Measurements from ENCODE around the gene HABP2. TPM values are rescaled to one million over a fixed set of nuclear protein-coding genes. Genes with fewer than 3 reads are reported as not detected.

HABP2 gene
- total and polyA plus RNA-seq, 11 donors = 0.23 to 0.30 TPM; not detected in 9

GRCh38 chr10:113534423-113534822, 18.4 kb upstream of the HABP2 start:
- 79 to 89% (median 82%) methylated on average over 4 of the region's 4 CpGs for WGBS, 4 donors
- ATAC-seq (no peak), DNase-seq (no peak)
- Histone ChIP-seq H3K27ac (no peak overlapping the region), H3K9me3 (peaks cover 0 to 4% (median 0%) of the 10 kb centered on the region in 12 donors), H3K27me3 (peaks cover 0 to 13% (median 0%) of the 10 kb centered on the region in 9 donors), H3K4me3 (no peak overlapping the region), H3K36me3 (no peaks in the 10 kb centered on the region), H3K4me1 (peaks cover 0 to 4% (median 0%) of the 10 kb centered on the region in 12 donors)
- TF ChIP-seq, protein P1, sequence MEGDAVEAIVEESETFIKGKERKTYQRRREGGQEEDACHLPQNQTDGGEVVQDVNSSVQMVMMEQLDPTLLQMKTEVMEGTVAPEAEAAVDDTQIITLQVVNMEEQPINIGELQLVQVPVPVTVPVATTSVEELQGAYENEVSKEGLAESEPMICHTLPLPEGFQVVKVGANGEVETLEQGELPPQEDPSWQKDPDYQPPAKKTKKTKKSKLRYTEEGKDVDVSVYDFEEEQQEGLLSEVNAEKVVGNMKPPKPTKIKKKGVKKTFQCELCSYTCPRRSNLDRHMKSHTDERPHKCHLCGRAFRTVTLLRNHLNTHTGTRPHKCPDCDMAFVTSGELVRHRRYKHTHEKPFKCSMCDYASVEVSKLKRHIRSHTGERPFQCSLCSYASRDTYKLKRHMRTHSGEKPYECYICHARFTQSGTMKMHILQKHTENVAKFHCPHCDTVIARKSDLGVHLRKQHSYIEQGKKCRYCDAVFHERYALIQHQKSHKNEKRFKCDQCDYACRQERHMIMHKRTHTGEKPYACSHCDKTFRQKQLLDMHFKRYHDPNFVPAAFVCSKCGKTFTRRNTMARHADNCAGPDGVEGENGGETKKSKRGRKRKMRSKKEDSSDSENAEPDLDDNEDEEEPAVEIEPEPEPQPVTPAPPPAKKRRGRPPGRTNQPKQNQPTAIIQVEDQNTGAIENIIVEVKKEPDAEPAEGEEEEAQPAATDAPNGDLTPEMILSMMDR (IDR thresholded peaks at IDR 0.05) = no peak
- TF ChIP-seq POLR2A (IDR thresholded peaks at IDR 0.05) = no peak
- intact Hi-C loops (cut with DNase I) = no loop called here

DNA sequence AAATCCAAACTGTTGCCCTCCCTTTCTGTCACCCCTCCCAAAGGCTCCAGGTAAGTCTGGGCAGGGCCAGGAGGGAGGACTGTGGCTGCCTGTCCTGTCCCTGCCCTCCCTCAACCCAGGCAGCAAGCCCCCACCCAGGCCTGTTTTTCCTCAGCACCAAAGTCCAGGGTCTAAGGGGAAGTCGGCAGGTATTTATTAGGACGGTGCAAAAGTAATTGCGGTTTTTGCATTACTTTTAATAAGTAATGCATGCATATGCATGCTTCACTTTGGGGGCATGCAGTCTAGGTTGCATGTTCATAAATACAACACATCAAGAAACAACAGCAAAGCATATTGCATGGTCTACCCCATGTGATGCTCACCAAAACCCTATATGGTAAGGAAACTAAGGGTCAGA, 15.2 kb upstream of the HABP2 start:
- intact Hi-C loops (cut with DNase I) = no loop called here
- no peak overlapping the region for H3K27ac ChIP-seq
- no peaks in the 10 kb centered on the region for H3K36me3 ChIP-seq
- H3K27me3 ChIP-seq = peaks cover 0 to 13% (median 0%) of the 10 kb centered on the region in 9 donors
- TF ChIP-seq POLR2A (IDR thresholded peaks at IDR 0.05) = no peak
- TF ChIP-seq, protein P1 (IDR thresholded peaks at IDR 0.05) = no peak
- DNase-seq (no peak), ATAC-seq (no peak)
- H3K9me3 ChIP-seq = peaks cover 0 to 4% (median 0%) of the 10 kb centered on the region in 12 donors
- peaks cover 0 to 7% (median 0%) of the 10 kb centered on the region in 12 donors for H3K4me1 ChIP-seq
- WGBS, 4 donors = 89 to 93% (median 91%) methylated on average over 3 of the region's 3 CpGs
- no peak overlapping the region for H3K4me3 ChIP-seq

DNA sequence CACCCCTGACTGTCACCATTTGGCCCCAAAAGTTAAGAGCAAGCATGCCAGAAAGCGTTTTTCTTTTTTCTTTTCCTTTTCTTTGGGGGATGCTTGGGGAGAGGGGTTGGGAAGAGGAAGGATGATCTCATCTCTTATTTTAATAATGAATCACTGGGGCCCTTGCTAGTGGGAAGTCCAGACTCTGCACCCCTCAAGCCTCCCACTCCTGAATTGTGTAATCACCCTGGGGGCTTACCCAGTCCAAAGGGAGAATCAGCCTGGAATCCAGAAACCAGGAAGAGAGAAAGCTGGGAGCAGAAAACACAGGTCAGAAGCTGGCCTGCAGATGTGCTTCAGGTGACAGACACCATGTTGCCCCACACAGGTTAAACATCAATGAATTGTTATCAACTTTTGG, 14.7 kb upstream of the HABP2 start:
- intact Hi-C loops (cut with DNase I) = no loop called here
- 77 to 84% (median 79%) methylated on average over 1 of the region's 1 CpG for WGBS, 4 donors
- Histone ChIP-seq H3K4me1 (peaks cover 0 to 7% (median 0%) of the 10 kb centered on the region in 12 donors), H3K27me3 (peaks cover 0 to 13% (median 0%) of the 10 kb centered on the region in 9 donors), H3K36me3 (no peaks in the 10 kb centered on the region), H3K4me3 (no peak overlapping the region), H3K27ac (no peak overlapping the region), H3K9me3 (peaks cover 0 to 4% (median 0%) of the 10 kb centered on the region in 12 donors)
- no peak for ATAC-seq
- TF ChIP-seq, protein P1 (IDR thresholded peaks at IDR 0.05) = no peak
- TF ChIP-seq POLR2A (IDR thresholded peaks at IDR 0.05) = no peak
- no peak for DNase-seq

GRCh38 chr10:113539789-113540188, 13.1 kb upstream of the HABP2 start:
- ATAC-seq (peak in 1 of 4 donors; percentile 43), DNase-seq (no peak)

More at GRCh38 chr10:113539789-113540188, 13.1 kb upstream of the HABP2 start:
- H3K27ac ChIP-seq = no peak overlapping the region
- intact Hi-C loops (cut with DNase I) = no loop called here
- H3K4me3 ChIP-seq = no peak overlapping the region
- WGBS, 4 donors = 62 to 65% (median 63%) methylated on average over 7 of the region's 7 CpGs
- peaks cover 0 to 2% (median 0%) of the 10 kb centered on the region in 9 donors for H3K27me3 ChIP-seq
- H3K9me3 ChIP-seq = peaks cover 0 to 4% (median 0%) of the 10 kb centered on the region in 12 donors
- no peaks in the 10 kb centered on the region for H3K36me3 ChIP-seq
- peaks cover 0 to 7% (median 0%) of the 10 kb centered on the region in 12 donors for H3K4me1 ChIP-seq
- no peak for TF ChIP-seq POLR2A (IDR thresholded peaks at IDR 0.05)
- TF ChIP-seq, protein P1 (IDR thresholded peaks at IDR 0.05) = no peak

Data from heart left ventricle (tissue), 16 donors.